ENCODE measurements around the gene PKN2. TPM values are rescaled to one million over a fixed set of nuclear protein-coding genes. Genes with fewer than 3 reads are reported as not detected.

PKN2 gene
- total and polyA plus RNA-seq, 2 donors (not counting 1 experiment from before 2014, with no cell fraction given) = 11.9 to 51.6 TPM

- Histone ChIP-seq H3K9ac (ENCODE audit: low read length) (no peak overlapping the region), H3K4me3 (ENCODE audit: control extremely low read depth in 1 of 5, extremely low read depth in 1 of 5, insufficient read depth in 1 of 5, low read depth in 2 of 5, low read length in 4 of 5) (no peak overlapping the region), H3K27me3 (replicated peaks in 1 of 4; ENCODE audit: control extremely low read depth in 1 of 4, control insufficient read depth in 3 of 4, insufficient read depth in 4 of 4, low read length in 3 of 4) (no peaks in the 10 kb centered on the region), H3K4me2 (replicated peaks; ENCODE audit: low read depth, low read length, poor library complexity, severe bottlenecking) (no peak overlapping the region), H3K27ac (ENCODE audit: low read length in 2 of 2) (no peak overlapping the region), H3K9me3 (ENCODE audit: control extremely low read depth in 1 of 3, control insufficient read depth in 2 of 3, insufficient read depth in 1 of 3, low read length in 2 of 3) (no peaks in the 10 kb centered on the region), H3K36me3 (replicated peaks in 1 of 2; ENCODE audit: control extremely low read depth in 1 of 2, control insufficient read depth in 1 of 2, extremely low read depth in 1 of 2, insufficient read depth in 2 of 2, low read length in 1 of 2) (peaks cover 13 to 23% of the 10 kb centered on the region in 2 experiments), H4K20me1 (ENCODE audit: control insufficient read depth, insufficient read depth, low read length, poor library complexity, severe bottlenecking) (no peaks in the 10 kb centered on the region), H2AFZ (ENCODE audit: insufficient read depth, low read depth, low read length, poor library complexity, severe bottlenecking) (no peak overlapping the region), H3K79me2 (ENCODE audit: control insufficient read depth, insufficient read depth, low read length) (no peaks in the 10 kb centered on the region), H3K4me1 (ENCODE audit: control insufficient read depth in 2 of 2, insufficient read depth in 2 of 2, low read length in 2 of 2) (no peaks in the 10 kb centered on the region)
- ATAC-seq (ENCODE audit: low read depth) (no peak), DNase-seq (no peak)
- Mint-ChIP-seq H3K4me1 (no peaks in the 10 kb centered on the region), H3K27me3 (no peaks in the 10 kb centered on the region), H3K9me3 (ENCODE audit: insufficient read depth) (no peaks in the 10 kb centered on the region), H3K27ac (no peak overlapping the region), H3K4me3 (no peak overlapping the region)
- POLR2A ChIA-PET = no interaction called here
- intact Hi-C loops (cut with micrococcal nuclease) = no loop called here
- WGBS (ENCODE audit: insufficient coverage) = 89% methylated on average over 3 of the region's 4 CpGs
- TF ChIP-seq EZH2 (IDR thresholded peaks at IDR 0.05; ENCODE audit: borderline replicate concordance, insufficient read depth, low read depth, low read length, poor library complexity, severe bottlenecking) (no peak), CTCF (IDR thresholded peaks at IDR 0.05) (no peak)
- CTCF ChIA-PET = no interaction called here
These were observed 107.1 kb downstream of the PKN2 start for GRCh38 chr1:88791192-88791591.

GRCh38 chr1:88799491-88799890, 115.4 kb downstream of the PKN2 start:
- Histone ChIP-seq H3K4me3 (ENCODE audit: control extremely low read depth in 1 of 5, extremely low read depth in 1 of 5, insufficient read depth in 1 of 5, low read depth in 2 of 5, low read length in 4 of 5) (no peak overlapping the region), H3K36me3 (replicated peaks in 1 of 2; ENCODE audit: control extremely low read depth in 1 of 2, control insufficient read depth in 1 of 2, extremely low read depth in 1 of 2, insufficient read depth in 2 of 2, low read length in 1 of 2) (peaks cover 11 to 39% of the 10 kb centered on the region in 2 experiments), H3K4me2 (replicated peaks; ENCODE audit: low read depth, low read length, poor library complexity, severe bottlenecking) (no peak overlapping the region), H3K4me1 (ENCODE audit: control insufficient read depth in 2 of 2, insufficient read depth in 2 of 2, low read length in 2 of 2) (peaks cover 0 to 6% of the 10 kb centered on the region in 2 donors), H2AFZ (ENCODE audit: insufficient read depth, low read depth, low read length, poor library complexity, severe bottlenecking) (no peak overlapping the region), H4K20me1 (ENCODE audit: control insufficient read depth, insufficient read depth, low read length, poor library complexity, severe bottlenecking) (no peaks in the 10 kb centered on the region), H3K27me3 (replicated peaks in 1 of 4; ENCODE audit: control extremely low read depth in 1 of 4, control insufficient read depth in 3 of 4, insufficient read depth in 4 of 4, low read length in 3 of 4) (no peaks in the 10 kb centered on the region), H3K79me2 (ENCODE audit: control insufficient read depth, insufficient read depth, low read length) (no peaks in the 10 kb centered on the region), H3K9ac (ENCODE audit: low read length) (no peak overlapping the region), H3K9me3 (ENCODE audit: control extremely low read depth in 1 of 3, control insufficient read depth in 2 of 3, insufficient read depth in 1 of 3, low read length in 2 of 3) (peaks cover 8 to 18% (median 17%) of the 10 kb centered on the region in 3 donors), H3K27ac (ENCODE audit: low read length in 2 of 2) (no peak overlapping the region)
- no CpG with 5 or more reads among the region's 2 CpGs for whole genome bisulfite sequencing (ENCODE audit: insufficient coverage)
- H3K4me1 Mint-ChIP-seq = peaks cover 7% of the 10 kb centered on the region
- ChIA-PET POLR2A (no interaction called here), CTCF (interaction anchor here (1.3 kb wide), 1 partner anchor 144 kb away, joined by 3 read pairs; no protein-coding TSS in a partner anchor)
- no peak overlapping the region for H3K4me3 Mint-ChIP-seq
- H3K27ac Mint-ChIP-seq = no peak overlapping the region
- TF ChIP-seq CTCF (IDR thresholded peaks at IDR 0.05) (no peak), EZH2 (IDR thresholded peaks at IDR 0.05; ENCODE audit: borderline replicate concordance, insufficient read depth, low read depth, low read length, poor library complexity, severe bottlenecking) (no peak)
- intact Hi-C loops (cut with micrococcal nuclease) = no loop called here
- DNase-seq (no peak), ATAC-seq (ENCODE audit: low read depth) (no peak)
- peaks cover 9% of the 10 kb centered on the region for H3K9me3 Mint-ChIP-seq (ENCODE audit: insufficient read depth)
- H3K27me3 Mint-ChIP-seq = no peaks in the 10 kb centered on the region
